Measurements from ENCODE around the gene MKNK2.
"Not testable (repeated sequence)": the region's sequence is repeated elsewhere in the genome, so short reads cannot be mapped to it uniquely, and the experiment has no call there.

Gene MKNK2

DNA sequence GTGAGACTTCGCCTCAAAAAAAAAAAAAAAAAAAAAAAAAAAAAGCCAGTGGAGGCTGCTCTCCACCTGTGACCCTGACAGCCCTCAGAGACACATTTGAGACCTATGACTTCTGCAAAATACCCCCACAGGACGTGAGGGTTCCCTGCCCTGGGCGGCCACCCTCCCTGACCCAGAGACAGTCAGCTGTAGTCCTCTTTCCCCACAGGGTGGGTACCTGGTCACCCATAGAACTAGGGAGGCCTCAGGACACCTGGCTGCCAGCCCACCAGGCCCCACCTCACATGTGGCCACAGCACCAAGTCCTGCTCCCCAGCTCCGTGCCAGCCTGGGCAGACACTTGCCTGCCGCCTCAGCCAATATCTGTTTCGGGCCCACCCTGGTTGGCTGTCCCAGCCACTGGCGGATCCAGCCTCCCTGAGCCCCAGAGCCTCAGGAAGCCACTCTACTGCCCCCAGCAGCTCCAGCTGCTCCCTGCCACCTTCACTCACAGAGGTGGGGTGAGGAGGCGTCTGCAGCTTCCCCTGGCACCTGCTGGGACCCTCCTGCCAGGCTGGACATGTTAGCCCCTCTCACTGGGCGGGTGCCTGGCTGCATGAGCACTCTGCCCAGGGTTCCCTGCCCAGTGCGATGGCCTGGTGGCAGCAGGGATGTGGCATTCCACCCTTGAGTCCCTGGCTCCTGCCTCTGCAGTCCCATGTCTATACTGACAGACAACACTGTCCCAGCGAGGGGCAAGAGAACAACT is 6.9 kb downstream of the MKNK2 start:
- DNase-seq (ENCODE audit: low spot score) = no peak

DNA sequence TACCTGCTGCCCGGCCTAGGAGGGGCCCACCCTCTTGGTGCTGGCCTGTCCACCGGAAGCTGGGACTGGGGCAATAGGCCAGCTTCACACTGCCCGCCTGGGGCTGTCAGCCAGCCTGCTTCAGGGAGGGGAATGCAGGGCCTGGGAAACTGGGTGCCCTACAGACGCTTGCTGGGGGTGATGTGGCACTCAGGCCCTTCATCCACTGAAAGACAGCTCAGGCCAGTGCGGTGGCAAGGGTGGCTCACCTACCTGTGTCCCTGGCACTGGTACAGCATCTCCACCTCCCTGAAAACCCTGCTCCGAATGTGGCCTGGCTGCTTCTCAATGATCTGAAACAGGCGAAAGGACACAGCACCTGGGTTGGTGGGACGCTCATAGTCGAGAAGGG is 7.8 kb downstream of the MKNK2 start:
- no peak for DNase-seq (ENCODE audit: low spot score)

DNA sequence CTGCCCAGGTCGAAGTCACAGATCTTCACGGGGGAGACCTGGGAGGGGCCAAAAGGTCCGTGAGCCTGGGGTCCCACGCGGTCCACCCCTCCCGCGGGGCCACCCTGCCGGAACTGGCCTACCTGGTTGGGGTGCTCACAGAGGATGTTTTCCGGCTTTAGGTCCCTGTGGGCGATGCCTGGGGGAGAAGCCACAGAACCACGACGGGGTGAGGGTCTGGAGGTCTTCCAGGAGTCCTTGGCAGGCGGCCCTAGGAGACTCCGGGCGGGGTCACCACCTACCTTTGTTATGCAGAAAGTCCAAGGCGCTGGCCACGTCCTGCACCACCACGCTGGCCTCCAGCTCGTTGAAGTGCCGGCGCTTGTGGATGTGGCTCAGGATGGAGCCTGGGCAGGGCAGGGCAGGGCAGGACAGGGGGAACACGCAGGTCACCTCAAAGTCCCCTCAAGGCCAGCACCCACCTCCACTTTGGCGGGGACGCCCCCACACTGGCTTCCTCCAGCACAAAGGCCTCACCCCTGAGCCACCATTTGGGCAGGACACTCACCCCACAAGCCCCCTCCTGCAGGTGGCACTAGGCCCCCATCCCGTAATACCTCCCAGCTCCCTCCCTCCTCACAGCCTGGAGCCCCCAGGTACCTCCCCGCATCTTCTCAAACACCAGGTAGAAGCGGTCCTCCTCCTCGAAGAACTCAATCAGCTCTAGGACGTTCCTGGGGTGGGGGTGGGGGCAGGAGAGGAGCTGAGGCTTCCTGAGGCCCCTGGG is 8.4 kb downstream of the MKNK2 start:
- DNase-seq (ENCODE audit: low spot score) = no peak

DNA sequence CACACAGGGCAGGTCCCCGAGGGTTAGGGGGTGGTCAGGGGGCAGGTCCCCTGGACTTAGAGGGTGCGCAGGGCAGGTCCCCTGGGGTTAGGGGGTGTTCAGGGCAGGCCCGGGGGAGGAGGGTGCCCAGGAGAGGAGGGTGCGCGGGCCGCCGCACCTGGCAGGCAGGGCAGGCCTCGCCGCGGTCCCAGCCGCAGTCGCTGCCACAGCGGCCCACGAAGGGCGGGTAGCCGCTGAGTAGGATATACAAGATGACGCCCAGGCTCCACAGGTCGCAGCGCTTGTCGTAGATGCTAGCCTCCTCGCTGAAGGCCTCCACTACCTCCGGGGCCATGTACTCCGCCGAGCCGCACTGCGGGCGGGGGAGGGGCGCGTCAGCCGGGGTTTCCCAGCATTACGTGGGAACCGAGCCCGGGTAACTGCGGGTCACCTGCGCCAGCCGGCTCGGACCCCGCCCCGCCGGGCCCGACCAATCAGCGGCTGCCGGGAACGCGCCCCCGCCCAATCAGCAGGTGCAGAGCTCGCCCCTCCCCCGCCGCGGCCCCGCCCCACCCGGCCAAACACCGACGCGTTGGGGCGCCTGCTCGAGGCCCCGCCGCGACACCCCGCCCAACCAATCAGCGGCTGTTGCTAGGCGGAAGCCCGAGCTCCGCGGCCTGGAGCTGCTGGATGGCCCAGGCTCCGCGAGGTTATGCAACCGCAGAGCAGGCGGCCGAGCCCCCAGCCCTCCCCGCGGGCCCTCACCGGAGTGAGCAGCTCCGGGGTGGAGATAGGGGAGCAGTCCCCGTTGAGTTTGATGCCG is 9.2 kb downstream of the MKNK2 start:
- DNase-seq (ENCODE audit: low spot score) = no peak

DNA sequence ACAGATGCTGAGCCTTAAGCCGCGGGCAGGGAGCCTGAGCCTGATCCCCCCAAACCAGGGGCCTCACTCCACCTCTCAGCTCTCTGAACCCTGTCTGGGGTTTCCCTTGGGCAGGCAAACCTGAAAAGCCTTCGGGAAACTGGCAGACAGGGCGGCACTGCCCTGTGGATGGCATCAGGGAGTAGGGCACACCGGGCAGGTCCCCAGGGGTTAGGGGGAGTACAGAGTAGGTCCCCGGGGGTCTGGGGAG is 9.7 kb downstream of the MKNK2 start:
- no peak for DNase-seq (ENCODE audit: low spot score)

DNA sequence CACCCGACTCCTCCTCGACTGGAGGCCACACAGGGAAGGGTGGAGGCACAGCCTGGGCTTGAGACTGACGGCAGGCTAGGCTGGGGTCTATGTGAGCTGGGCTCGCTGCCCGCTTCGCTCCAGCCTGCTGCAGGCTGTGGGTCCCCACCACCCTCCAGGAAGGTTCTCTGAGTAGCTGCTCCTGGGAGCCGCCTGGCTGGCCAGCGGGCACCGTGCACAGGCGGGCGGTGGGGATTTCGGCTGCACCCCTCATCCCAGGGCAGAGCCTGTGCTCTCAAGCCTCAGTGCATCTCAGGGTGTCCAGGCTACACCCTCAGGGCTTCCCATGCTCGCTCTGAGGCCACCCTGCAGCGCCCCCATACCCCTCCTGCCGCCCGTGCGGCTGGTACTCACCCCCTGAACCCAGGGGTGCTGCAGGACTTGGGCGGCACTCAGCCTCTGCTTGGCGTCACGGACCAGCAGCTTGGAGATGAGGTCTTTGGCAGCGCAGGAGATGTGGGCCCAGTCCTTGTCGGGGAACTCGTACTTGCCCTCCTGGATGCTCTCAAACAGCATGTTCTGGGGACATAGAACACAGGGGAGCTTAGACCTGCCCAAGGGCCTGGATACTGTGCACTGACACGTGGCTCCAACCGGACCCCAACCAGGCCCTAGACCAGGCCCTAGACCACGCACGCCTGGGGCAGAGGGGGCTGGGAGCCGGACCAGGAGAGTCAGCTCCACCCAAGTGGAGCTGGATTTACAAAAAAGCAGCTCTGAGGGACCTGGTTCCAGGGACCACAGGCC is 10.2 kb downstream of the MKNK2 start:
- no peak for DNase-seq (ENCODE audit: low spot score)

DNA sequence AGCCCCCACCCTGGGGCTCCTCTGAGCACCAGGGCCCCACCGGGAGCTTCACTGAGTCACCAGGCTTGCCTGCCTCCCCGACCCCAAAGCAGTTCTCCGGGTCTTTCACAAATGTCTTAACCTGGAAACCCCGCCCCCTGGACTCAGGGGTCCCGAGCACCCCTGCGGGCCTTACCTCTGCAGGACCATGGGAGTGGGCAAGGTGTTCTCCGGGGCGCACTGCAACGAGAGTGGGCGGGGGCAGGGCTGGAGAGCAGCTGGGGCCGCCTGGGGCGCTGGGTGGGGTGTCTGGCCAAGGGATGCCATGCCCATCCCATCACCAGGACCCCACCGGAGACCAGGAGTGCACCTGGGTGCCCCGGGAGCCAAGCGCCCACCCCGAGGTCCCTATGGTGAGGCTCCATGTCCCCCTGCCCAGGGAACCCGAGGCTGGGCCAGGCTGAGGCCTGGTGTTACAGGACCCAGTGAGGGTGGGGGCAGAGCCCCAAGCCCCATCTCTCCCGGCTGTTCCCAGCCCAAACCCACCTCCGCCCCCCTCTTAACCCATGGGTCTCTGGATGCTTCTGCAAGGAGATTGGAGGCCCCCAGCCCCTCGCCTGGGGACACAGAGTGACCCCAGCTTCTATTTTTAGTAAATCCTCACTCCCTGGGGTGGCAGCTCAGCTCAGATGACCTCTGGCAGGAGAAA is 10.9 kb downstream of the MKNK2 start:
- no peak for DNase-seq (ENCODE audit: low spot score)

DNA sequence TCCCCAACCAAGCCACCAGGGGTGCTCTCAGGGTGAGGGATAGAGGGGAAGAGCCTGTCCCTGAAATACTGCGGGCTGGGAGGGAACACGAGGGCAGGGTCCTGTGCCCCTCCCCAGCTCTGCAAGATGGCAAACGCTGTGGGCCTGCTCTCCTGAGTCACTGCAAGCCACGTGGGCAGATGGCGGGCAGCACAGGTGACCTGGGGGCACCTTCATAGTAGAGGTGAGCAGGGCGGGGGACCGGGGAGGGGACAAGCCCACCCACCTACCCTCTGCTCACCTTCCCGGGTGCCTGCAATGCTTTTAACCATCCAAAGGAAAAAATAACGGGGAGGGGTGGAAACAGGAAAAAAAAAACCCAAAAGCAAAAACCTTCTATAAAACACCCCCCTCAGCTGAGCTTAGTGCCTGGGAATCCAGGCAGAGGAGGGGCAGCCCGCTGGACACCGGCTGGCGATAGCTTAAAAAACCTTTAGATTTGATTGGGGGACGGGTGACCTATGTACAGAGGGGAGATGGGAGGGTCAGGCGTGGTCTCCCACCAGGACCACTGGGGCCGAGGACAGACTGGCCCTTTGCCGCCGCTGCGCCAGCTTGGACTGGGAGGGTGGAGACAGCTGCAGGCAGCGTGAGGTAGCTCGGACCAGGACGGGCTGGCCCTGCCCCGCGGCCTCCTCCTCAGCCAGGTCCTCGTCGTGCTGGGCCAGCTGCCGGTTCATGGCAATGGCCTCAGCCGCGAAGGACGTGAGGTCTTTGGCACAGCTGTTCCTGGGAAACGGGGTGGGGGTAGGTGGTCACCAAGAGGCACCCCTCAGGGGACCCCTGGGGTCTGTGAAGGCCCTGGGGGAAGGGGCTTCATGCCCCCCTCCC is 11.7 kb downstream of the MKNK2 start:
- DNase-seq (ENCODE audit: low spot score) = no peak

DNA sequence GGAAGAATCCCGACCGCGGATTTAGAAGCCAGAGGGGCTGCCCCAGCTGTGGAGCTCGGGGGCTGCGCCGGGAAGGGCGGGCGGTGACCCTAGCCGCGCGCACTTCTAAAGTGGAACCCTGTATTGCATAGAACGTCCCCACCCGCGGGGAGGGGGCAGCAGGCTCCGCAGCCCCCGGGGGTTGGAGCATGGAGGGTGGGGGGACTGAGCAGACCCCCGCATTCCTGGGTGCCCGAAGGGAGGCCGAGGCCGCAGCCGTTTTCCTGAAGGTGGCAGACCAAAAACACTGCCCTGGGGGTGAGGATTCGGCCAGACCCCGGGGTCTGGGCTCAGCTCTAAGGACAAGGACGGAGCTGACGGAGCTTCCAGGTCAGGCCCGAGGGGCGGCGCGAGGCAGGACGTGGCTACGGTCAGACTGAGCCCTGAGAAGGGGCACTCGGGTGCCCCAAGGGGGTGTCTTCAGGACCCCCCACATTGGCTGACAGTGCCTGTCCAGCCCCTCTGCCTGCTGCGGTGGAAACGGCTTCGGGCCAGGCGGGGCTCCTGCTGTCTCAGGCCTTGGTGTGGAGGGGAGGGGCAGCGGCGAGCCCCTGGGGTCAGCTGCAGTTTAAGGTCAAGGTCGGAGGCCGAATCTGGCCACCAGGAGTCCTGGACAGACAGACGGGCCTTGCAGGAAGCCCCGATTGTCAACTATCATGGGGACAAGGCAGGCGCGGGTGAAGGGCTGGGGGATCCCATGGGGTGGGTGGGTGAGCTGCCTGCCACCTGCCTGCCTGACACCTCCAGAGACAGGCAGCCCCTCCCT is 12.6 kb downstream of the MKNK2 start:
- DNase-seq (ENCODE audit: low spot score) = no peak

DNA sequence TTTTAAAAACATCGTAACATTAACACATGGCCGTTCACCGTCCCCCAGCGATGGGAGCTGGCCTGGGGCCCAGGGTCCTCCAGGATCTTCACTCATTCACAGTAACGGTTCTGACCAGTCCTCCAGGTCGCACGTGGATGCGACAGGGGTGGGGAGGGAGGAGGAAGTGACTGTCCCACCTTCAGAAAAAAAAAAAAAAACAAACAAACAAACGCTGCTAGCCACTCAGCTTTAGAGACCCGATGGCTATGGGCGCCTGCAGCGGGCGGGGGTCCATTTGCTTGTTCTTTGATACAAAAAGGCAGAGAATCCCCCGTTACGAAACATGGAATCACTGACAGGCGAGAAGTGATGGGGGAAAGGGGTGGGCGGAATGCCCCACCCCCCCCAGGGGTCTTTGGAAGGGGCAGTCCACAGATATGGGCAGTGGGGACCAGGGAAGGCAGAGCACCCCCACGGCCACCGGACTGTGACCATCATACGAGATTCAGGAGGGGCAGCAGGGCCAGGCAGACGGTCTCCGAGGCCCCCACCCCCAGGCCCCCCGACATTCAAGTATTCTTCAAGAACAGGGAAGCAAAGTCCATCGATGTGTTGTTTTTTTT is 13.3 kb downstream of the MKNK2 start:
- DNase-seq (ENCODE audit: low spot score) = no peak

DNA sequence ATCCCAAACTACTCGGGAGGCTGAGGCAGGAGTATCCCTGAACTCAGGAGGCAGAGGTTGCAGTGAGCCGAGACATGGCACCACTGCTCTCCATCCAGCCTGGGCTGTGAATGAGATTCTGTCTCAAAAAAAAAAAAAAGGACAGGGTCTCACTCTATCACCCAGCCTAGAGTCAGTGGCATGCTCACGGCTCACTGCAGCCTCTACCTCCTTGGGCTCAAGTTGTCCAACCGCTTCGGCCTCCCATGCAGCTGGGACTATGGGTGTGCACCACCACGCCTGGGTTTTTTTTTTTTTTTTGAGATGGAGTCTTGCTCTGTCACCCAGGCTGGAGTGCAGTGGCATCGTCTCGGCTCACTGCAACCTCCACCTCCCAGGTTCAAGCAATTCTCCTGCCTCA is 14.6 kb downstream of the MKNK2 start:
- no peak for DNase-seq (ENCODE audit: low spot score)

DNA sequence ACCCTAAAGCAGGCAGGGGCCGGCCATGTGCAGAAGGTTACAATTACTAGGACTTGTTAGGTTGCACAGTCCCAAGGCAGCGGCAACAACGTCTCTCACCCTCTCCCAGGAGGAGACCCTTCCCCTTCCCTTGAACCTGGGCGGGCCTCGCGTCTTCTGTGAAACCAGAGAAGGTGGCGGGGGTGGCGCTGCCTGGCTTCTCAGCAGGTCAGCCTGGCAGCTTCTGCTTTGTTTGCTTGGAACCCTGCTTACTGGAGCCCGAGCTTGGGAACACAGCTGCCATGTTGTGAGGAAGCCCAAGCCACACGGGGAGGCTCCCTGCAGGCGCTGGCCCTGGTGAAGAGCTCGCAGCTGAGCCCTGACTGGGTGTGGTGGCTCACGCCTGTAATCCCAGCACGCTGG is 15.5 kb downstream of the MKNK2 start:
- DNase-seq (ENCODE audit: low spot score) = no peak

DNA sequence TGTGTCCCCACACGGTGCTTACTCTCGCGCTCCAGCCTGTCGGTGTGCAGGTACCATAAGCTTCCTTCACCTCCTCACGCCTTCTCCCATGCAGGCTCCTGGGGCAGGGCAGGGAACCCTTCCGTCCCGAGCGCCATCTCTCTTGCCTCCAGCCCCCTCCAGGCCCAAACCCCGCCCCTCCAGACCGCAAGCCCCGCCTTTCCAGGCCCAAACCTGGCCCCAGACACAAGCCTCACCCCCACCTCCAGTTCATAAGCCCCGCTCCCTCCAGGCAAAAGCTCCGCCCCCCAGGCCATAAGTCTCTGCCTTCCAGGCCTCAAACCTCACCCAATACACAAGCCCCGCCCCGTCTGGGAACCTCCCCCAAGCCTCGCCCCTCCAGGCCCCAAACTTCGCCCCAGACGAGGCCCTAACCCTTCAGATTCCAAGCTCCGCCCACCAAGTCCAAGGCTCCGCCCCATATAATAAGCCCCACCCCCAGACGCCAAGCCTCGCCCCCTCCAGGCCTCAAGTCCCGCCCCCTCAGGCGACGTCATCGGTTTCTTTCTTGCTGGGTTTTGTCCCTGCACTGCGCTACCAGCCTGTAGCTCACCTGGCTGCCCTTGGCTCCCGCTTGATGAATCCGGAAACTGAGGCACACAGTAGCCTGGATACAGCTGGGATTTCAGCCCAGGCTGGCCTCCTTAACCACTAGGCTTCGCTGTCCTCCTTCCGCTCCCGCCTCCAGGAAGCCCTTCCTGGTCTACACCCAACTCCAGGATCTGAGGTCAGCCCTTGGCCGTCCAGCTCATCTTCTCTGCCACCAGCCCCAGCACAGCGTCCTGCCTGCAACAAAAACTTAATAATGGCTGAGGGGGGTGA is 16.1 kb downstream of the MKNK2 start:
- DNase-seq (ENCODE audit: low spot score) = no peak

DNA sequence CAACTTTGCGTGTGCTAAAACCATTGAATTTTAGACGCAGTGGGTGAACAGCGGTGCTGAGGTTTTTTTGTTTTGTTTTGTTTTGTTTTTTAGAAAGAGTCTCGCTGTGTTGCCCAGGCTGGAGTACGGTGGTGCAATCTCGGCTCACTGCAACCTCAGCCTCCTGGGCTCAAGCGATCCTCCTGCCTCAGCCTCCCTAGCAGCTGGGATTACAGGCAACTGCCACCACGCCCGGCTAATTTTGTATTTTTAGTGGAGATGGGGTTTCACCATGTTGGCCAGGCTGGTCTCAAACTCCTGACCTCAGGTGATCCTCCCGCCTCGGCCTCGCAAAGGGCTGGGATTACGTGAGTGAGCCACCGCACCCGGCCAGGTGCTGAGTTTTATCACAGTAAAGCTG is 16.8 kb downstream of the MKNK2 start:
- not testable (repeated sequence) for DNase-seq (ENCODE audit: low spot score)

DNA sequence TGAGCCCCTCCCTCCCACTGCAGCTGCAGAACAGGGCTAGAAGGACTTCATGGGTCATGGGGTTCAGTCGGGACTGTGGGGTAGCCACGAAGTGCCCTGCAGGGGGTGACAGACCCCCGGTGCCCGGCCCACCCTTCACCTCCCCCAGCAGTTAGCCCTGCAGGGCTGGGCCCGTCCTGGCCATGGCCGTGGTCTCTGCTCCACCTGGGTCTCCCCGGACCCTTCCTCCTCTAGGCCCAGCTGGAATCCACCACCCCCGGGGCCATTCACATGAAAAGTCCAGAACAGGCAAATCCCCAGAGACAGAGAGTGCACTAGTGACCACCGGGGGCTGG is 17.3 kb downstream of the MKNK2 start:
- no peak for DNase-seq (ENCODE audit: low spot score)

DNA sequence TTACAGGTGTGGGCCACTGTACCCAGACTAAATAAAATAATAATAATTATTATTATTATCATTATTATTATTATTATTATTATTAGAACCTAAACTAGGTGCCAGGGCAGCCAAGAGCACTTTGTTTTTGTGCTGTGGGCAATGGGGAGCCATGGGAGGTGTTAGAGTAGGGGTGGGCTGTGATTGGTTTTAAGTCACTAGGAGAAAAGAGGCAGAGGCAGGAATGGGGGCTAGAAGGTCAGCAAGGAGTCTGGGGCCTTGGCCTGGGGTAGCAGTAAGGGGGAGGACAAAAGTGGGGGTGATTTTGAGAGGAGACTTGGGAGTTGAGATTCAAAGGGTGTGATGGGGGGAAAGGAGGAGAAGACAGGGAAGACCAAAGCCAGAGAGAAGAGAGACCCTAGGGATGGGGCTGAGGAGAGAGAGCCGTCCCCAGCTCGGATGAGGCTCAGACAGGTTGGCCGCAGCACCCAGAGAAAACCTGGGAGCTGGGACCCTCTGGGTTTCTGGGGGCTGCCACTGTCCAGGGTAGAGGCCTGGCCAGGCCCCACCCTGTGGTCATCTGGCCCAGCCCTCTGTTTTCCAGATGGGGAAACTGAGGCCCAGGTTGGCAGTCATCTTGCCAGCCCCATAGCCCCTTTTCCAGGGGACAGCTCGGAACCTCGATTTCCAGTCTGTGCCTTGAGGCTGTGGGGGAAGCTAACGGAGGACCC is 17.8 kb downstream of the MKNK2 start:
- no peak for DNase-seq (ENCODE audit: low spot score)

DNA sequence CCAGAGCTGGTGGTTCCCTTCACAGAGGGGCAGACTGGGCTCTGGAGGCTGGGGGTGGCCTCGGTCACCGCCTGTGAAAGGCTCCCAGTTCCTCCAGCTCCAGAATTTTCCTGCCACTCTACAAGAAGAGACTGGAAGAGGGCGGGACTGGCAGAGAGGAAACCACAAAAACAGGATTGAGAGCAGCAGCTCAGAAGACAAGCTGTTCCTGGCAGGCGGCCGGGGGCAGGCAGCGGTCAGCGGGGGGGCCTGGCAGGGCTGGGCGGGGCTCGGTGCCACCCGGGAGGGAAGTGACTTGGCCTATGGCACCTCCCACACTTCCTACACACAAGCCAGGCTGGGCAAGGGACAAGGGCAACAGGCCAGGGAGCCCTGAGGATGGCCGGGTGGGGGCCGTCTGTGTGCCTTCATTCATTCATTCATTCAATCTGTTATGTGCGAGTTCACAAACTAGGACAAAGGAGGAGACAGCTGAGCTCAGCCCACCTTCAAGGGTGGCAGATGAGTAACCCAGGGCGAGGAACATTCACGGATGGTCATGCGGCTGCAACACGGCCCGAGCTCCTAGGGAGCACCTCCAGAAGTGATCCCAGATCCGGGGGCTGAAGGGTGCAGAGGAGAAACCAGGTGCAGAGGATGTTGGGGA is 18.6 kb downstream of the MKNK2 start:
- DNase-seq (ENCODE audit: low spot score) = peak; percentile 87

DNA sequence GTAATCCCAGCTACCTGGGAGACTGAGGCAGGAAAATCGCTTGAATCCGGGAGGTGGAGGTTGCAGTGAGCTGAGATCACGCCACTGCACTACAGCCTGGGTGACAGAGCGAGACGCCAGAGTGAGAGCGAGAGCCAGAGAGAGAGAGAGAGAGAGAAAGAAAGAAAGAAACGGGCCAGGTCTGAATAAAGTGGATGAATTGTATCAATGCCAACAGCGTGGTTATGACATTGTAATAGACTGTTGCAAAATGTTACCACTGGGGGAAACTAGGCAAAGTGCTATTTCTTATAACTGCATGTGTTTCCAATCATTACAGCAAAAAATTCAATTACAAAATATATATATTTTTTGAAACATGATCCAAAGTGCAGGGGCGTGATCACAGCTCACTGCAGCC is 23.7 kb downstream of the MKNK2 start:
- DNase-seq (ENCODE audit: low spot score) = no peak
